AG04450 (cell line): ENCODE results near the gene KRT86. TPM values are rescaled to one million over a fixed set of nuclear protein-coding genes. Genes with fewer than 3 reads are reported as not detected.
"Not testable (repeated sequence)": the region's sequence is repeated elsewhere in the genome, so short reads cannot be mapped to it uniquely, and the experiment has no call there.

Source experiments
- CTCF ChIA-PET: fragments of 300-600, 350-600 bp; formaldehyde crosslinking; extraction: SDS; loops from one replicate; lab custom pipeline; 2022; ENCODE audit warnings: antibody characterized with exemption, inconsistent platforms; lab: Charles Lee
- POLR2A ChIA-PET: fragments of 350-600 bp; formaldehyde crosslinking; extraction: SDS; loops from one replicate; lab custom pipeline; 2021; ENCODE audit warnings: antibody characterized with exemption, inconsistent platforms; lab: Yijun Ruan, JAX
- DNase-seq: peaks from one replicate; pipeline ENCODE4 v3.0.0-alpha.2; 2011; ENCODE audit warnings: low read depth, low spot score
- H3K27ac ChIP-seq: one replicate; pipeline ENCODE4 v1.5.1; 2012; ENCODE audit warnings: low read depth, low read length, control low read depth
- H3K27me3 ChIP-seq: one replicate; pipeline ENCODE4 v1.6.0; 2012; ENCODE audit warnings: low read length; ENCODE audit not compliant: control insufficient read depth, insufficient read depth
- H3K4me3 ChIP-seq: 2 replicates; pipeline ENCODE4 v1.5.1; 2011; ENCODE audit warnings: mild to moderate bottlenecking, low read depth, low read length, control low read depth
- H3K9me3 ChIP-seq: 2 replicates; pipeline ENCODE4 v1.5.1; 2012; ENCODE audit warnings: low read length; ENCODE audit not compliant: control insufficient read depth, insufficient read depth
- polyA plus RNA-seq: library from polyadenylated mRNA; depleted of rRNA; stranded (reverse); fragments of >200 nt; gene quantifications from 2 replicates; pipeline ENCODE4 v1.2.3, GENCODE V29; 2011
- TF ChIP-seq, protein P1 (sequence below): IDR thresholded peaks from 2 replicates; pipeline ENCODE4 v1.5.1; 2011; ENCODE audit warnings: low read depth, low read length, control low read depth, inconsistent platforms

The KRT86 gene
- polyA plus RNA-seq, 1 experiment = 0.04 TPM

- TF ChIP-seq, protein P1, sequence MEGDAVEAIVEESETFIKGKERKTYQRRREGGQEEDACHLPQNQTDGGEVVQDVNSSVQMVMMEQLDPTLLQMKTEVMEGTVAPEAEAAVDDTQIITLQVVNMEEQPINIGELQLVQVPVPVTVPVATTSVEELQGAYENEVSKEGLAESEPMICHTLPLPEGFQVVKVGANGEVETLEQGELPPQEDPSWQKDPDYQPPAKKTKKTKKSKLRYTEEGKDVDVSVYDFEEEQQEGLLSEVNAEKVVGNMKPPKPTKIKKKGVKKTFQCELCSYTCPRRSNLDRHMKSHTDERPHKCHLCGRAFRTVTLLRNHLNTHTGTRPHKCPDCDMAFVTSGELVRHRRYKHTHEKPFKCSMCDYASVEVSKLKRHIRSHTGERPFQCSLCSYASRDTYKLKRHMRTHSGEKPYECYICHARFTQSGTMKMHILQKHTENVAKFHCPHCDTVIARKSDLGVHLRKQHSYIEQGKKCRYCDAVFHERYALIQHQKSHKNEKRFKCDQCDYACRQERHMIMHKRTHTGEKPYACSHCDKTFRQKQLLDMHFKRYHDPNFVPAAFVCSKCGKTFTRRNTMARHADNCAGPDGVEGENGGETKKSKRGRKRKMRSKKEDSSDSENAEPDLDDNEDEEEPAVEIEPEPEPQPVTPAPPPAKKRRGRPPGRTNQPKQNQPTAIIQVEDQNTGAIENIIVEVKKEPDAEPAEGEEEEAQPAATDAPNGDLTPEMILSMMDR = no peak
- Histone ChIP-seq H3K27me3 (peaks cover 33% of the 10 kb centered on the region), H3K9me3 (no peaks in the 10 kb centered on the region), H3K27ac (no peak overlapping the region), H3K4me3 (no peak overlapping the region)
- CTCF ChIA-PET = interaction anchor here (2.0 kb wide), 1 partner anchor 17 kb away, joined by 7 read pairs; no protein-coding TSS in a partner anchor
- POLR2A ChIA-PET = no interaction called here
- no peak for DNase-seq
These were observed 22.2 kb downstream of the KRT86 start for GRCh38 chr12:52296572-52297215.

- no peak for DNase-seq
- H3K27ac ChIP-seq = no peak overlapping the region
- CTCF ChIA-PET = interaction anchor here (0.8 kb wide), 1 partner anchor 581 kb away, joined by 3 read pairs; no protein-coding TSS in a partner anchor
- TF ChIP-seq, protein P1 = no peak
- no peak overlapping the region for H3K4me3 ChIP-seq
- POLR2A ChIA-PET = no interaction called here
- H3K9me3 ChIP-seq = no peaks in the 10 kb centered on the region
- peaks cover 22% of the 10 kb centered on the region for H3K27me3 ChIP-seq
These were observed 24.3 kb downstream of the KRT86 start for GRCh38 chr12:52298677-52299190.

- POLR2A ChIA-PET = no interaction called here
- no peaks in the 10 kb centered on the region for H3K9me3 ChIP-seq
- TF ChIP-seq, protein P1 = no peak
These were observed 26.6 kb downstream of the KRT86 start for GRCh38 chr12:52300796-52301691.

DNA sequence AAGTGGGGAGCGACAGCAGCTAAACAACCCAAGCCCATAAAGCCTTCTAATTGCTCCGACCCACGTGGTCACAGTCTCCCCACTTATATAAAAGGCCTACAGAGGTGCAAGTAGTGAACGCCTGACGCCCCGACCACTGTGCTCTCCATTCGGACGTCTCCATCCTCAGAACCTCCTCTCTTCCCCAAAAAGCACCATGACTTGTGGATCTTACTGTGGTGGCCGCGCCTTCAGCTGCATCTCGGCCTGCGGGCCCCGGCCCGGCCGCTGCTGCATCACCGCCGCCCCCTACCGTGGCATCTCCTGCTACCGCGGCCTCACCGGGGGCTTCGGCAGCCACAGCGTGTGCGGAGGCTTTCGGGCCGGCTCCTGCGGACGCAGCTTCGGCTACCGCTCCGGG, 27.3 kb downstream of the KRT86 start:
- POLR2A ChIA-PET, CTCF ChIA-PET, H3K9me3 ChIP-seq: not testable (repeated sequence)

More at GRCh38 chr12:52300796-52301691, 26.6 kb downstream of the KRT86 start:
- DNase-seq = no peak
- Histone ChIP-seq H3K4me3 (no peak overlapping the region), H3K27me3 (peaks cover 12% of the 10 kb centered on the region), H3K27ac (no peak overlapping the region)
- CTCF ChIA-PET = no interaction called here

DNA sequence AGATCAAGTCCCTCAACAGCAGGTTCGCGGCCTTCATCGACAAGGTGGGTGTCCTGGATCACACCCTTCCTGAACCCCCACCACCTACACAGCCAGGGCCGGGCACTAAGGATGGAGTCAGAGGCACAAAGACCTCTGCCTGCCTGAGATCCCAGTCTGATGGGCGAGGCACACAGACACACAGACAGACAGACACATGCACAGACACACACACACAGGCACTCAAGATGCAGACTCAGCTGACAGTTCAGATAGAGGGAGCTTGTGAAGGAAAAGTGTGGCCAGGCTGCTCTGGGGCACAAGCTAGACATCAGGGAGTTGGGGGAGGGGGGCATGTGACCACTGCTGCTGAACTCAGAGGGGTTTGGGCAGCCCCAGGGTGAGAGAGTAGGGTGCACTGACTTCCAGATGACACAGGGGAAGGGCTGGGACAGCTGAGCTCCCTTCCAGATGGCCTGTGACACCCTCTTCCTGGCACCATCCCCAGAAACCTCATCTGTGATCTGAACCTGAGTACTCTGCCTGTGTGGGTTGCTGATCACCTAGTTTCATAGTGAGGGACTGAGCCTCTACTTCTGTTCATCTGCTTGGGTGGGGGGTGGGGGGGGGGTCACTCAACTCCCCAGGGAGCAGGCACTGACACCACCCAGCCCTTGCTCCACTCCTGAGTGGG, 27.9 kb downstream of the KRT86 start:
- CTCF ChIA-PET, DNase-seq, H3K9me3 ChIP-seq, POLR2A ChIA-PET, H3K27ac ChIP-seq, H3K4me3 ChIP-seq: not testable (repeated sequence)
- H3K27me3 ChIP-seq = peaks cover 24% of the 10 kb centered on the region

More for the DNA sequence above, 27.3 kb downstream of the KRT86 start:
- not testable (repeated sequence) for DNase-seq, H3K4me3 ChIP-seq, H3K27ac ChIP-seq
- H3K27me3 ChIP-seq = peaks cover 19% of the 10 kb centered on the region

DNA sequence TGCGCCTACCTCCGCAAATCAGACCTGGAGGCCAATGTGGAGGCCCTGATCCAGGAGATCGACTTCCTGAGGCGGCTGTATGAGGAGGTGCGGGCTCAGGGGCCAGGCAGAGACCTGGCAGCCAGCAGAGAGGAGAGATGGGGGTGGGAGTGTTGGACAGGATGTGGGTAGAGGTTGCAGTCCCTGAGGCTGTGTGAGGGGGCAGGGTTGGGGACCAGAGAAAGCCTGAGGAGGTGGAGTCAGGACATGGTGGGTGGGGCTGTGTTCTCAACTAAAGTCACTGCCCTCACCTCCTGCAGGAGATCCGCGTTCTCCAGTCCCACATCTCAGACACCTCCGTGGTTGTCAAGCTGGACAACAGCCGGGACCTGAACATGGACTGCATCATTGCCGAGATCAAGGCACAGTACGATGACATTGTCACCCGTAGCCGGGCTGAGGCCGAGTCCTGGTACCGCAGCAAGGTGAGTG, 30.5 kb downstream of the KRT86 start:
- H3K9me3 ChIP-seq, POLR2A ChIA-PET, DNase-seq, H3K4me3 ChIP-seq, H3K27ac ChIP-seq, CTCF ChIA-PET: not testable (repeated sequence)
- peaks cover 46% of the 10 kb centered on the region for H3K27me3 ChIP-seq
